GM06990 (cell line): Measurements from ENCODE around the gene SMAD6.

Source experiments
- DNase-seq: peaks from one replicate; pipeline ENCODE4 v3.0.0-alpha.2; 2011; ENCODE audit not compliant: insufficient read length; ENCODE audit errors: extremely low read depth
- H3K27me3 ChIP-seq: replicated peaks from 2 replicates; pipeline ENCODE4 v1.6.0; 2011; ENCODE audit warnings: low read length; ENCODE audit not compliant: control insufficient read depth, insufficient read depth
- H3K36me3 ChIP-seq: 2 replicates; pipeline ENCODE4 v1.5.1; 2011; ENCODE audit warnings: low read length; ENCODE audit not compliant: control insufficient read depth, insufficient read depth
- H3K4me3 ChIP-seq: replicated peaks from 2 replicates; pipeline ENCODE4 v1.5.1; 2011; ENCODE audit warnings: low read depth, mild to moderate bottlenecking, control low read depth, low read length
- CTCF ChIP-seq: IDR thresholded peaks from 2 replicates; pipeline ENCODE4 v1.5.1; 2011; ENCODE audit warnings: low read length, control low read depth, mild to moderate bottlenecking, inconsistent platforms; ENCODE audit not compliant: insufficient read depth, poor library complexity, severe bottlenecking

Gene SMAD6

GRCh38 chr15:66726386-66726785, 24.4 kb downstream of the SMAD6 start:
- Histone ChIP-seq H3K4me3 (no peak overlapping the region), H3K36me3 (no peaks in the 10 kb centered on the region), H3K27me3 (no peaks in the 10 kb centered on the region; the same call in 1 of the 2 replicates)
- no peak for DNase-seq
- no peak for TF ChIP-seq CTCF

GRCh38 chr15:66729331-66729951, 27.4 kb downstream of the SMAD6 start:
- no peak for DNase-seq
- H3K27me3 ChIP-seq: no peaks in the 10 kb centered on the region; the same call in 1 of the 2 replicates
- no peak for TF ChIP-seq CTCF
- no peaks in the 10 kb centered on the region for H3K36me3 ChIP-seq
- H3K4me3 ChIP-seq: no peak overlapping the region

GRCh38 chr15:66730168-66731021, 28.4 kb downstream of the SMAD6 start:
- H3K36me3 ChIP-seq: no peaks in the 10 kb centered on the region
- no peak for DNase-seq
- H3K27me3 ChIP-seq: peaks cover 1% of the 10 kb centered on the region; the same call in 1 of the 2 replicates
- no peak for TF ChIP-seq CTCF
- H3K4me3 ChIP-seq: no peak overlapping the region

- no peak for TF ChIP-seq CTCF
- H3K4me3 ChIP-seq: no peak overlapping the region
Observed at GRCh38 chr15:66733976-66734375, 31.9 kb downstream of the SMAD6 start.

GRCh38 chr15:66734961-66735908, 33.2 kb downstream of the SMAD6 start:
- Histone ChIP-seq H3K27me3 (peaks cover 1% of the 10 kb centered on the region; the same call in 1 of the 2 replicates), H3K36me3 (no peaks in the 10 kb centered on the region), H3K4me3 (no peak overlapping the region)
- TF ChIP-seq CTCF: no peak
- no peak for DNase-seq

More at GRCh38 chr15:66733976-66734375, 31.9 kb downstream of the SMAD6 start:
- no peak for DNase-seq
- Histone ChIP-seq H3K36me3 (no peaks in the 10 kb centered on the region), H3K27me3 (peaks cover 1% of the 10 kb centered on the region; the same call in 1 of the 2 replicates)
